Stimulated activated CD8-positive, alpha-beta memory T cell treated with anti-CD3 and anti-CD28 coated beads, Interleukin-4, amount 100 ng/mL, for 48 hours (primary cell): ENCODE measurements around the gene SAMD5.
"Not testable (repeated sequence)": the region's sequence is repeated elsewhere in the genome, so short reads cannot be mapped to it uniquely, and the experiment has no call there.

Experiments
- DNase-seq: peaks from one replicate; pipeline ENCODE4 v3.0.0-alpha.2; 2020

SAMD5 gene

GRCh38 chr6:147530132-147531060 lies 21.9 kb downstream of the SAMD5 start:
- DNase-seq, result no peak

DNA sequence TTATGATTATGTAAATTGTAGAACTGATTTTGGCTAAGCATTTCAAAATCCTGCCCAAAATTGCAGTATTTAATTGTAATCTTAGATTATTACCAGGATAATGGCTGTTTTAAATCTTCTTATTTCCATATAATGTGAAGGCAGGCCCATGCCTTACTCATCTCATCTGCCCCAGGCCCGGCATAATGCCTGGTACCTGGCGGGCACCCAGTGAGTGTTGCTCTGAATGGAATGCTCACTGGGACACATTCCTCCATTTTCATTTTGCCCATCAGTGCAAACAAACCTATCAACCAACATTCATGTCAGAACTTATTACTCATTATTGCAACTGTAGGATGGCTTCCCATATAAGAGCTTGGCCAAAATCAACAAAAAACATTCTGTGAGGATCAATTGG lies 22.8 kb downstream of the SAMD5 start:
- no peak for DNase-seq

GRCh38 chr6:147534116-147534860 lies 25.8 kb downstream of the SAMD5 start:
- no peak for DNase-seq

- DNase-seq, result no peak
Measured at GRCh38 chr6:147538821-147539220, 30.3 kb downstream of the SAMD5 start.

DNA sequence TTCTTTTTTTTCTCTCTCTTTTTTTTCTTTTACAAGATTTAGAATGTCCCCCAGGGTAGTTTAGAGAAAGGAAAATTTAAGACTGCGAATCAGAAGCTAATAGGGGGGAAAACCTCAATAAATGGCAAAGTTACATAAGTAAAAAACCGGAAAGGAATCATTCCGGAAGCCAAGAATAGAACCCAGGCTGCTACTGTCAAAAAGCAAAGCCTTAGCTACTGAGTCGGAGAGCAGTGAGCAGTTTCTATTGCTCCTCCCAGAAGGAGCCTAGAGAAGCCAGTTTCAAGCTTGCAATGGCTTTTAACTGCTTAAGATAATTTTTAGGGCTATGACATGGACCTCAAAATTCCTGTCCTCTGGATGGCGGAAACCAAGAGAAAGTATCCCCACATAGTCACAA lies 31.6 kb downstream of the SAMD5 start:
- DNase-seq, result no peak

DNA sequence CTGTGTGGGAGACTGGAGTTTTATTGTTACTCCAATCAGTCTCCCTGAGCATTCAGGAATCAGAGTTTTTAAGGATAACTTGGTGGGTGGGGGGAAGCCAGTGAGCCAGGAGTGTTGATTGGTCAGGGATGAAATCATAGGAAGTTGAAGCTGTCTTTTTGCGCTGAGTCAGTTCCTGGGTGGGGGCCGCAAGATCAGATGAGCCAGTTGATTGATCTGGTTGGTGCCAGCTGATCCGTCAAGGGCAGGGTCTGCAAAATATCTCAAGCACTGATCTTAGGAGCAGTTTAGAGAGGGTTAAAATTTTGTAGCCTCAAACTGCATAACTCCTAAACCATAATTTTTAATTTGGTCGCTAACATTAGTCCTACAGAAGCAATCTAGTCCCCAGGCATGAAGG lies 33.9 kb downstream of the SAMD5 start:
- DNase-seq, result not testable (repeated sequence)

DNA sequence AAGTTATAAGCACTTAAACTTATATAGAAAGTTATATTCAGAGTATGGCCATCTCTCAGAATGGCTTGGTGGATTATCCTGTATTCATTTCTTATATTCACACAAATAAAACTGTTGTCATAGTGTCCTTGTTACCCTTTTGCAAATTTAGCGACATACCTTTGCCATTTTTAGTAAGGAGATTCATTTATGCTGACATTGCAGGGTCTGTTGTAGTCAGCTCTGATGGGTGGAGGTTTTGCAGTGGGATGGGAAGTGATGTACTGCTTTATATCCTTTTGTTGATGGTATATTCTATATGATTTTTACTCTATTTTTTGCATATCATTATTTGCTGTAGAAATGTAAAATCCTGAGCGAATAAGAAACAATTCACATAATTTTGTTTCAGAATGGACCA lies 35.9 kb downstream of the SAMD5 start:
- no peak for DNase-seq

- DNase-seq, result no peak
Measured at GRCh38 chr6:147546501-147547368, 38.2 kb downstream of the SAMD5 start.

DNA sequence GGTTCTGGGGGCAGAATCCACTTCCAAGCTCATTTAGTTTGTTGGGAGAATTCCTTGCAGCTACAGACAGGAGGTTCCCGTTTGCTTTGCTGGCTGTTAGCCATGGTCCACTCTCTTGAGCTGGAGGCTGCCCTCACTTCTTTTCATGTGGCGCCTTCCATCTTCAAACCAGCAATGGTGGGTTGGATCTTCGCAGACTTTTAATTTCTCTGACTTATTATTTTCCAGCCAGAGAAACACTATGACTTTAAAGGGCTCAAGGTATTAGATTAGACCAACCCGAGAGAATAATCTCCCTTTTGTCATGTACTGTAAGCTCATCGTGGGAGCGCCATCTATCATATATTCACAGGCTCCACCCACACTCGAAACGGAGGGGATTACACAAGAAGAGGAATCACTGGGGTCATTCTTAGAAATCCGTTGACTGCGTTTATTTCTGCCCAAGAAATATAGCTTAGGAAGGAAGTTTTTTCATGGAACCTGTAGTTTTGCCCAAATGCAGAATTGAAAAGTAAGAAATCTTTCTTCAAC lies 38.9 kb downstream of the SAMD5 start:
- DNase-seq, result no peak

DNA sequence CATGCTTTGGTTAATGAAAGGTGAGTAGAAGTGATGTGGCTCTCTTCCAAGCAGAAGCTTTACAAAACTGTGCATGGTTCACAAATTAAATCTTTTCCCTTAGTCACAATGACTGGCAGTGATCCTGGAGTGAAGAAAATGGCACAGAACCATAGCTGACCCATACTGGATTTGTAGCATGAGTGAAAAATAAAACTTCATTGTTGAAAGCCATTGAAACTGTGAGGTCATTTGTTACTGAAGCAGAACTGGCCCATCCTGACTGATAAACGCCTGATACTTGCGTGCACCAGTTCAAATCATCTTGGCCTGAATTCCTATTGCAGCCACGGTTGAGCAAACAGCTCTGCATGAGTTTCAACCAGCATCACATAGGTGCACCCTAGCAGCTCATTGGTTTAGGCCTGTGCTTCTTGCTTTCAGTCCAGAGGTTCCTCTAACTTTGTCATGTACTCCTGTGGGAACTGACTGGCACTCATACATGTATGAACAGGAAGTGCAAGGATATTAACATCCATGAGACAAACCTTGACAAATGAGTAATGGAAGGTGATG lies 40.5 kb downstream of the SAMD5 start:
- no peak for DNase-seq

GRCh38 chr6:147549531-147549930 lies 41.0 kb downstream of the SAMD5 start:
- DNase-seq, result no peak

DNA sequence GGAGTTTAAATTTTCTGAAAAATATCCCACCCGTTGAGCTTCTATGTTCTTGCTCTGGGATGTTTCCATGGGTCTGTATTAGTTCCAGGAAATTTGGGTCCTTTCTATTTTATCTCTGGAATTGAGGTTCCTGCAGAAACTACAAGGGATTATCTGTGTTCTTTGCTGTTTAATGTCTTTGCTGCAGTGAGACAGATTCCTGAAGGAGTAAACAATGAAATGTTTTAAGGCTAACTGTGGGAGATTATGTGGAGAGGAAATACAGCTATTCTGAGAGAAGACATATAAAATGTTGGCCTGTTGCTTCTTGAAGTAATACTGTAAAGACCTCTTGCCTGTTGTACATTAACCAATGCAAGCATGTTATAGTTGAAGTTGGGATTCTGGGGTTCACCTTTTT lies 43.5 kb downstream of the SAMD5 start:
- DNase-seq, result no peak

DNA sequence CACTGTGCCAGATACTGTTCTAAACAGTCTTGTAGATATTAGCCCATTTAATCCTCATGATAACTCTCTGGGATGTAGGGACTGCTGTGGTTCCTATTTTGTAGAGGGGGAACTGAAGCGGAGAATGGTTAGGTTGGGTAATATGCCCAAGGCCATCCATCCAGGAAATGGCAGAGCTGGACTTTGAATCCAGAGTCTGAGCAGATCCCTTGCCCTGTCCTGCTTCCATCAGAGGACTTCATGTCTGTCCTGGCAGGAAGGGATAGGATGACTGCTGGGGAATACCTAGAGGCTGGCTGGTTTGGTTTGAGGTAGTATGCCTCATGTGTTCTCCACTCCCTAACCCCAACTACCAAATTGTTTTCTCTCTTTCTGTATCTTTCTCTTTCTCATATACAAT lies 44.6 kb downstream of the SAMD5 start:
- no peak for DNase-seq

- no peak for DNase-seq
Measured at GRCh38 chr6:147554281-147554680, 45.8 kb downstream of the SAMD5 start.

DNA sequence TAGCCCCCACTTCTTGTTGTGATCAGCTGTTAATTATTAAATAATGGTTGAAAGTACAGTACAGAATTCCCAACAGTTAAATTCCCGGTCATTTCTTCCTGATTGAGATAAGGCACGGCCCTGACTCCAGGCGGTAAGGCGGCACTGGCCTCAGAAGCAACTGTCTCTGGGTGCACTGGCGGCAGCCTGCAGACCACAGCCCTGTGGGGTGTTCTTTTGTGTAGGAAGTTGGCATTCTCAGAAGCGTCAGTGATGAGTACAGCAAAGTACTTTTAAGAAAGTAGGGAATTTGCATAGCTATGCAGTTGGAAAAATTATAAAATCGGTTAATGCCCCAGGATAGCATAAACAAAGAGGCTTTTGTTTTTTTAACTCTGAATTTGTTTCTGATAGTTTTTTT lies 50.5 kb downstream of the SAMD5 start:
- DNase-seq, result no peak

GRCh38 chr6:147560670-147561069 lies 52.2 kb downstream of the SAMD5 start:
- no peak for DNase-seq

- DNase-seq, result no peak
Measured at GRCh38 chr6:147561726-147562125, 53.2 kb downstream of the SAMD5 start.

DNA sequence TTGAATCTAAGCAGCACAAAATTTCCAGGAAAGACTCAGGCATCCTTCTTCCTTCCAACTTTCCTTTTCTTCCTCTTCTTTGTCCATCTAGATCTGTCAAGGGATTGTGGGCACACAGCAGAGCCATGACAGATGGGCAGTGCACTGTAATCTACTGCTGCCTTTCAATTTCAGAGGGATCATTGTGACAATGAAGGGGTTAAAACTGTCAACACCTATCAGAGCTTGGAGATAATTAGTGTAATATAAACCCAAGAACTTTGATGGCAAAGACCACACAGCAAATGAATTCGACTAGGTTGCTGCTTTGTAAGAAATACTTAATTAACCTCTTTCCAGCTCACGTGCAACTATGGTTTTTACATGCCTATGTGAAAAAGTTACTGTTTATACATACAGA lies 55.0 kb downstream of the SAMD5 start:
- DNase-seq, result no peak

DNA sequence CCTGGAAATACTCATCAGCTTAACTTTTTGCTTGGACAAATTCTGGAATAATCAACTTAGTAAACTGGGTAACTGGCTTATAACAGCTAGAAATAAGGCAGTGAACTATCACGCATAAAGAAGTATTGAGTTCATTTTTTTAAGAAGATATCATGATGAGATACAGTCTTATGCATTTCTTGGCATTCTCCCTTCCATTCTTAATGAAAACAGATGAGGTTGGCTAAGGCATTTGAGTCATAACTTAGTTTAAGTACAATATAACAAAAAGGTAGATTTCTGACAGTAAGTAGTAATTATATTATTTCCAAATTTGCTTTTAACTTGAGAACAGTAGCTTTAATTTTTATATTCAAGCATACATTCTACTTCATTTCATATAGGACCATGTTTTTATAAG lies 56.1 kb downstream of the SAMD5 start:
- DNase-seq, result no peak

- no peak for DNase-seq
Measured at GRCh38 chr6:147566244-147566898, 57.9 kb downstream of the SAMD5 start.

DNA sequence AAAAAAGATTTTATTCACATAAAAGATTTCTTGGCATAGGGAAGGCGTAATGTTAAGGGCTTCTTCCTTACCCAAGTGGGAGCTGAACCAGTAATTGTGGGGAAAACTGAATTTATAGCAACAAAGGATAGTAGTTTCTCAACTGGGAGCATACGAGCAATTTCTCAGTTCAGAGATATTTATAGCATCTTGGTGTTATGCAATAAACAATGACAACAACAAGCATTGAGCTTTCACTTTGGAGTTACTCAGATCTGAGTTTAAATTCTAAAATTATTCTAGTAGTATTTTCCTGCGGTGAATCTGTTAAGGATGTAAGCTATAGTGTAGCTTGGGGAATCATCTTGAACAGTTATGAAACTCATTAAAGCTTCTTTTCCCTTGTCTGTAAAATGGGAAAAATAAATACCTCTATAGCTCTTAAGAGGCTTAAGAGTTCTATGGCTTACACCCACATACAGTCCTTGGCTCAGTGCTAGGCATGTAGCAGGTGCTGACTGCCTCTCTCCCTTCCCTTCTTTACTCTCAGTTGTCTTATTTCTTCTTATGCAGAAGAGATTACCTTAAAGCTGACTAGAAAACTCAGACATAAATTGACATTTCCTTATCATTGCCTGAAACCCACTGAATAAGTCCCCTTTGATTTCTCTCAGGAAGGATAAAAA lies 58.8 kb downstream of the SAMD5 start:
- no peak for DNase-seq

GRCh38 chr6:147569788-147570187 lies 61.3 kb downstream of the SAMD5 start:
- DNase-seq, result no peak
